Stimulated activated CD4-positive, alpha-beta T cell treated with anti-CD3 and anti-CD28 coated beads, Interleukin-15, amount 100 ng/mL, for 1 hour (primary cell): ENCODE measurements around the gene TRIM9.
"Not testable (repeated sequence)": the region's sequence is repeated elsewhere in the genome, so short reads cannot be mapped to it uniquely, and the experiment has no call there.

Source experiments
- DNase-seq, 2 donors: peaks; one replicate each; pipeline ENCODE4 v3.0.0-alpha.2; 2020; ENCODE audit warnings: low read depth in 1 of 2, low spot score in 1 of 2

The TRIM9 gene

DNA sequence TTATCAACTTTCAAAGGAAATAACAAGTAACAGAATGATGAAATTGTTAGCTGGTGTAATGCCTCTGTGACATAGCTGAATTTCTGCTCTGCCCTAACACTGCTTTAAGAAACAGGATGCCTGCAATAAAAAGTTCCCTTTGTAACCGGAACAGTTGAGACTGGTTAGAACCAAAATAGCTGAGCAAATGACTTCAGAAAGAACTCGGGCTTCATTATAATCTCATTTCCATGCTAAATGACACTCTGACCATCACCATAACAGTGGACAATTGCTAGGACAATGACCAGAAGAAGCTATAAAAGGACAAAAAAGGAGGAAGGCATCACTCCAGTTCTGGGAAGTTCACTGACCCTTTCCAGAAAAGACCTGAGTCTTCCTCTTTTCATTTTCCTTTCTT is 127.1 kb downstream of the TRIM9 start:
- no peak for DNase-seq

DNA sequence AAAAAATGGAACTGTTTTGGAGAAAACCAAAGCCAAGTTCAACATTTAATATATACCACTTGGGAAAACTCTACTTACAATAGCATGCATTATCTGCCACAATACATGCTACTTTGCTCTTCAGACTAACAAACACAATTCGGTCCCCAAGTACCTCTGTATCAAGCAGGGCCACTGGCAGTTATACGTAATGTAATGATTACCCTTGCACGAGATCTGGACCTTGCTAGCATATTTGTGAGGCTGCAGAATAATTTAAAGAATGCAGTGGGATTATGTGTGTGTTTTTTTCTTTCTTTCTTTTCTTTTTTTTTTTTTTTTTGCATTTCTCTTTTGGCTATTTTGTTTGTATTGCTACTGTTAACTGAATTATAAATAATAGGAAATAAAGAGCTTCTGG is 127.8 kb downstream of the TRIM9 start:
- DNase-seq, result no peak

DNA sequence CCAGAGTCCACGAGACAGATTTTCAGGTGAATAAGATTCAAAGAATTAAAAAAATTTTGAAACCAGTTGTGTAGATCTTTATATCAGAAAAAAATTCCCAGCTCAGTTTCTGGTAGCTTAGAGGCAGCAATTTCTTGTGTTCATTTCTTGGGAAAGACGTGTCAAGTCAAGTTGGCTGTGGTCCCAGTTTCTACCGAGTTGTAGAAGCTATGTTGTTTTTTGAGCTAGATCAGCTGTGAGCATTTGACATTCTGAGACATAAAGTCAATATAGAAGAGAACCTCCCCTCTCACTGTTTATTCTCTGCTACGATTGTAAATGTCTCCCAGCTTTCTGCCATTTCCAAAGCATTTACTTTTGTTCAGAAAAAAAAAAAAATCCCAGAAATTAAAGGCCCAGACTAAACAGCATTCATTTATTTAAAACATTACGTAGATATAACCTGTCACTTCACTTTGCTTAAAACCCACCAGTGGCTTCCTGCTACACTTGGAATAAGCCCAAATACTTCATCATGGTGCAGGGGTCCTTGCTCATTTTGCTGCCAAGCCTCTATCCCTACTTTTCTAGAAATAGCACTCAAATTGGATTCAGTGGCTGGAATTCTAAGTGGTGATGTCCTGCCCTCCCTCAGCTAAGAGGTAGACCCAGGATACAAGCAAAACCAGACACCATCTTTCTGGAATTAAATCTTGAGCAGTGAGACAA is 130.1 kb downstream of the TRIM9 start:
- no peak for DNase-seq

DNA sequence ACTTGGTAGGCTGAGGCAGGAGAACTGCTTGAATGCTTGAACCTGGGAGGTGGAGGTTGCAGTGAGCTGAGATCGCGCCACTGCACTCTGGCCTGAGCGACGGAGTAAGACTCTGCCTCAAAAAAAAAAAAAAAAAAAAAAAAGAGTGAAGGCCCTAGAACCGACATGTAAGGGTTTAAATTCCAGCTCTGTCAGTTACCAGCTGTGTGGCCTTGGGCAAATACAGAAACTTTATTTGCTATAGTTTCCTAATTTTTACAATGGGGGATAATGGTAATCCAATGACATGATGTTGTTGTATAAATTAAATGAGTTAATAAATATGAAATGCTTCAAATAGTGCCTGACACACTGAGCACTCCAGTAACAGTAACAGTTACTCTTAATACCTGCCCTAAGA is 131.0 kb downstream of the TRIM9 start:
- no peak for DNase-seq

DNA sequence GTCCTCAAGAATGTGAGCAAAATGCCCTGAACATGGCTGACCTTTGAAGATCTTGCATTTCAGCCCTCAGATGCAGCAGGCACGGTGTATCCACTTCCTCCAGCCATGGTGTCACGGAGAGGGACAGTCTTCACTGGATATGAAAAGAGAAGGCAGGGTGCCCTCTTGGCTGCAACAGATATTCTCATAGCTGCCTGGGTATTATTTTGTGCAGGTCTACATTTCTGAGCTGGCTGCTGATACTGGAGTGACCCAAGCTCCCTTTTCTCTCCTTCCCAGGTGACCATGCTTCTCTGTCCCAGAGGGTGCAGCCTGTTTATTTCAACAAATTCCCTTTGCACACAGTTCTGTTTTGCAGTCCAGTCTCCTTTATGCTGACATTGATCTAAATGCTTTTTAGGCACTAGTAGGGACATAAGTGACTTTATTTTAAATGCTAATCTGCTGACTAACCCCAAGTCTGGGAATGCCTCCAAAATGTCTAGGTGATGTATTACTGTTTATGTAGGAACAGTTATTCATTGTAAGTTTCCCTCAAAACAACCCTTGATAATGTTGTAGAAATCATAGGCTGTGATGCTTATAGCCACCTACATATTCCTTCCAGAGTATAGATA is 133.2 kb downstream of the TRIM9 start:
- DNase-seq, result no peak

DNA sequence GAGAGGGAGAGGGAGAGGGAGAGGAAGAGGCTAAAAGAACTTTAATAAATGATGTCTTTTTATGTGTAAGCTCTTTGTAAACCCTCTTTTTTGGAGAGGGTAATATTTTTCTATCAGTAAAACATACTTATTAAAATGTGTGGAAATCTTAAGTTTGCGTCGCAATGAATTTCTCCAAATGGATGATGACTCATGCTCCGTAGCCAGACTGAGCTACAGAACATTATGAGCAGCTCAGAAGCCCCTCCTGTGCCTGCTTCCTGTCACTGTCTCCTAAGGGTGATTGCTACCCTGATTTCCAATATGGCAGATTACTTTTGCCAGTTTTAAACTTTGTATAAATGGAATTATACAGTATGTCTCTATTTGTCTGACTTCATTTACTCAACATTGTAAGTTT is 137.6 kb downstream of the TRIM9 start:
- no peak for DNase-seq

DNA sequence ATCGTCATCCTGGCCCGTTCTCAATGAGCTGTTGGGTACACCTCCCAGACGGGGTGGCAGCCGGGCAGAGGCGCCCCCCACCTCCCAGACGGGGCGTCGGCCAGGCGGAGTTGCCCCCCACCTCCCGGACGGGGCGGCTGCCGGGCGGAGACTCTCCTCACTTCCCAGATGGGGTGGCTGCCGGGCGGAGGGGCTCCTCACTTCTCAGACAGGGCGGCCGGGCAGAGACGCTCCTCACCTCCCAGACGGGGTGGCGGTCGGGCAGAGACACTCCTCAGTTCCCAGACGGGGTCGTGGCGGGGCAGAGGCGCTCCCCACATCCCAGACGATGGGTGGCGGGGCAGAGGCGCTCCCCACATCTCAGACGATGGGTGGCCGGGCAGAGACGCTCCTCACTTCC is 138.5 kb downstream of the TRIM9 start:
- not testable (repeated sequence) for DNase-seq

DNA sequence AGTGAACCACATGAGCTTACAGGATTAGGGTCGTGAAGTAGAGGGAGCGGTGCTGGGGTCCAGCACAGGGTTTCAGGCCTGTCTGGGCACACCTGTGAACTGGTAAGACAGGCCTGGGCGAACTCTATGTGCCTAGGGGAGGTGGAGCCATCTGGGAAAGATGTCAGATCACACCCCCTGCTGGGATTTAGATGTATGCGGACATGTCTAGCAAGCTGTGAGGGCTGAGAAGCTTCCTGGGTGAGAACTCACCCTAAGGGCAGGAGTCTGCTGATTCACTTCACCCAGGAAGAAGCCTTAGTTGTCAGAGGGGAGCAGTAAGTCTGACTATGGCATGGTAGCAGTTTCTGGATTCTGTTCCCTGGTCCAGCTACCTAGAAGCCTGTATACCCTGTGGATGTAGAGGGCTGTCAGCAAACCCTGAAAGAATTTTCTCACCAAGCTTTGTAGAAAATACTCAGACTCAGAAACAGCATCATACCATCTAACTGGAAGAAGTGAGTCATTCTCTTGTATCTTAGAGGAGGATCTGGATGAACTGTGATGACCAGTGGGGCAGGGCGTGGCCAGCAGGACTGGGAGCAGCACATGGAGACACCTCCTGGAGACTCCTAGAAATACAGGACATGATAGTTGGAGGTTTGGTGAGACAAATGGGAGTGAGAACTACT is 139.4 kb downstream of the TRIM9 start:
- DNase-seq, result no peak

DNA sequence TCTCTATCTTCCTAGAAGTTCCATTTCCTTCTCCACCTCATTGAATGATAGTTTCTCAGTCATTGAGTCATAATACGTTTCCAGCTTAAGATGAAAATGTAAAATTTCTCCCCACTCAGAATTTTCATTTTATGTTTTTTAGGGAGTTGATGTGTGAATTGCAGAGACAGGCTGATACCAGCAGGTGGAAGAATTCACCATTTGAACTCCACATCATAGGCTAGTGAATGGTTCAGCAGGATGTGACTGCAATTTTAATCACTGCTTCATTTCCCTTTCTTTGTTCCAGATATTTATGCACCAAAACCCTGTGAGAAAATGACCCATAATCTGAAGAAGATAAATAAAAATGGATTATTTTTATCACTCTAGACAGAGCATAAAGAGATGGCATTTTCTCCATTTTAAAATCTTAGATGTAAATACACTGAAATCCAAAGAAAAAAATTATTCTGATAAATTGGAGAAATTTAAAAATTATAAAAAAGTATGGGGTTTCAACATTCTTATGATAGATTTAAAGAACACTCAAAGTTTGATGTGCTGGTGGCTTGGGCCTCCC is 140.0 kb downstream of the TRIM9 start:
- DNase-seq, result no peak

DNA sequence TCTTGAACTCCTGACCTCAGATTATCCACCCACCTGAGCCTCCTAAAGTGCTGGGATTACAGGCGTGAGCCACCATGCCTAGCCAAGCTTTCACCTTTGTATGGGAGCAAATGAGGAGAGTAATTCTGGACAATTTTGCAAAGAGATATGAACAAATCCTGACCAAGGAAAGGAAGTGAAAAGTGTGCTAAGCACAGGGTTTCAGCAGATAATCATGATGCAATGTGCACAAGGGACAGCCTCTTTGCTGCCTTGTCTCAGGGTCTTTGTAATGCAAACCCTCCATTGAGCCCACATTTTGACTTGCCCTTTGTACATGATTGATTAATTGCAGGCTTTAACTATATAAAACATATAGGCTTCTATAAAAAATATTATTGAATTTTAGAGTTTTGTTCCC is 141.4 kb downstream of the TRIM9 start:
- DNase-seq, result no peak

DNA sequence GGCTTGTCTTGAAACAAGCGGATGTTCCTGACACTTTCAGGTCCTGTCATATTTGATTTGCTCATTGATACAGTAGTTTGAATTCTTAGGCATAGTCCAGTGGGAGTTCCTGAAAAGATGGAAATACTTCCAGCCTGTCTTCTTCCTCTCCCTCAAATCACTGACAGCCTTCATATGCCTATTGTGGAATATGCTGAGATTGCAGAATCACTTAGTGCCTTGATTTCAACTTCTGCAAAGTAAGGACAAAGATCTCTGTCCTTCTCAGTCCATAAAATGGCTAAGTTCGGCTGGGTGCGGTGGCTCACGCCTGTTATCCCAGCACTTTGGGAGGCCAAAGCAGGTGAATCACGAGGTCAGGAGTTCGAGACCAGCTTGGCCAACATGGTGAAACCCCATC is 143.9 kb downstream of the TRIM9 start:
- no peak for DNase-seq

DNA sequence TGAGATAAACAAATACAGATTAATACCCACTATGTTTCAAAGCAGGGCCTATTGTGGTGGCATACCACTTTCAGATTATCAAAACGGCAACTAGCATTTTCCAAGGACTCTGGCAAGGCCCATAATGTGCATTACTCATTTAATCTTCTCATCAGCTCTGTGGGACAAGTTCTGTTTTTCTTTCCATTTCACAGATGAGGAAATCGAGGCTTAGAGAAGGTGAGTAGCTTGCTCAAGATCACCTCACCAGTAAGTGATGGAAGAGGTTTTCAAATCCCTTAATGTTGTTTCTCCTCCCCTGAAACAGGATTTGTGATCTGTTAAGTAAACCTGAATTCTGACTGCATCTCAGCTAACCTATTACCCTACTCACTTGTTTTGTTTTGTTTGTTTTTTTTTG is 146.7 kb downstream of the TRIM9 start:
- no peak for DNase-seq

DNA sequence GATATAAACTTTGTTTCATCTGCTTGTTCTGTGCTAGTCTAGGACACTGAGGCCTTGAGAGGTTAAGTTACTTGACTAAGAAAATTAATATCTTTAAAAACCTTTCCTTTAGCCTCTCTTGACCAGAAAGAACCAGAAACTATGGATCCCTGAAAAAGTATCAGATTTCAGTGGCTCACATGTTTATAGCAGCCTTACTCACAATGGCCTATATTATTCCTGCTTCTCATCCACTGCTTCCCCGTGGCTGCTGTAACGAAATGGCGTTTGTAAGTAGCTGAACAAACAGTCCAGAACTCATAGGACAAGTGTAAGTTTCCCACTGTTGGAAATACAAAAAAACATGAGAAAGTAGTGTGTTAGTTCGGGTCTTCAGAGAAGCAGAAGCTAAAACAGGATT is 147.5 kb downstream of the TRIM9 start:
- DNase-seq, result no peak

DNA sequence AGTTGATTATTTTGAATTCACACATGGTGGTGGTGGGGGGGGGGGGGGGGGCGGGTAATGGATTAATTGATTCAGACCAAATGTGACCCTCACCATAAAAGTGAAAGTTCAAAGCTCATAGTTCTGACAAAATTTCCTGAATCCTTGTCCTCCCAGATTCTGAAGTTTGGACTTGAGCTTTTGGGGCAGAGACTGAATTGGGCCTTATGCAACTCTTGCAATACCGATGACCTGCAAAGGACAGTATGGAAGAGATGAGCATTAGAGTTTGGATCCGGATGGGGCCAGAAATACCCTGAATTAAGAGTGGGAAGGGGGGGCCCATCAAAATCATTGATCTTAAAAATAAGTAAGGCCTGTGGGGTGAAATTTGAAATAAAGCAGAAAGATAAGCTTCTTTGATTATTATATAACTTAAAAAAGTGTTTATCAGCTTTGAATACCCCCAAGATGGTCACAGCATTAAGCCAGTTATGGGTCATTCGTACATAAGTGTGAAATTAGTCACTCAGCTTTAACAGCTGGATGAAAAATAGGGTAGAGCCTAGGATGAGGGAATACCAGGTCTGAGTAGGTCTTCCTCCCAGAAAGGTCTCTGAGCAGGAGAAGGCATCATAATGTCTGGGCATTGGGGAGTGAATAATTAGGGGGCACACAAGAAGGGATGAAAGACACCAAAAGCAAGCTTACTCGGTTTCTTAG is 148.5 kb downstream of the TRIM9 start:
- DNase-seq, result no peak

DNA sequence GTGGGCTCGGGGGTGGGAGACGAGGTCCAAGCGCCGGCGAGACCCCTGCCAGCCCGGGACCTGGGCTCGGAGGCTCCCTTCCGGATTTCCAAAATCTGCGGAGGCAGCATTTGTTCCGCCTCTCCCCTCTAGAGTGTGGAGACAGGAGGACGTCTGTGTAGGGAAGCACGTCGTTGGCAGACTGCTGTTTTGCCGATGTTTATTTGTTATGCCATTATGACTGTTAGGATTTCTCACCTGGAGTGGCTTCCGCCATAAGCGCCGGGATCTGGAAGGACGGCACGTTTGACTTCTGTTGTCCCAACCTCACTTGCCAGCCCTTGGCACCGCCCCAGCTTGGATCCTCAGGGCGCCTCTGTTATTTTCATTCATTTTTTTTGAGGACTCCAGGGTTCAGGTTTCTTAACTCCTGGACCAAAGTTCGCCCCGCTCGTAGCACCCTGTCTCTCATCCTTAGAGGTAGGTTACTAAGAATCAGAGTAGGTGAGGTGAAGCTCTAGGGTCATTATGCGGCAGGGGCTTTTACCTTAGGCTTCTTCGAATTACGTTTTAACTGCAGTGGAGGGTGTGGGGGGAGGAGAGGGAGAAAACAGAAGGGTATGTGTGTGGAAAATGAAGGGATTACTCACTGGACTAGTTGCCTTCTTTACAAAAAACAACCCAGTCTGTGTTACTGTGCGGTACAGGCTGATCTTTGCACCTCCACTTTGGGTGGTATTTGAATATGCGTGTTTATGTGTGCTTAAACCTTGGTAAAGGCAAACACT is 150.1 kb downstream of the TRIM9 start:
- no peak for DNase-seq

DNA sequence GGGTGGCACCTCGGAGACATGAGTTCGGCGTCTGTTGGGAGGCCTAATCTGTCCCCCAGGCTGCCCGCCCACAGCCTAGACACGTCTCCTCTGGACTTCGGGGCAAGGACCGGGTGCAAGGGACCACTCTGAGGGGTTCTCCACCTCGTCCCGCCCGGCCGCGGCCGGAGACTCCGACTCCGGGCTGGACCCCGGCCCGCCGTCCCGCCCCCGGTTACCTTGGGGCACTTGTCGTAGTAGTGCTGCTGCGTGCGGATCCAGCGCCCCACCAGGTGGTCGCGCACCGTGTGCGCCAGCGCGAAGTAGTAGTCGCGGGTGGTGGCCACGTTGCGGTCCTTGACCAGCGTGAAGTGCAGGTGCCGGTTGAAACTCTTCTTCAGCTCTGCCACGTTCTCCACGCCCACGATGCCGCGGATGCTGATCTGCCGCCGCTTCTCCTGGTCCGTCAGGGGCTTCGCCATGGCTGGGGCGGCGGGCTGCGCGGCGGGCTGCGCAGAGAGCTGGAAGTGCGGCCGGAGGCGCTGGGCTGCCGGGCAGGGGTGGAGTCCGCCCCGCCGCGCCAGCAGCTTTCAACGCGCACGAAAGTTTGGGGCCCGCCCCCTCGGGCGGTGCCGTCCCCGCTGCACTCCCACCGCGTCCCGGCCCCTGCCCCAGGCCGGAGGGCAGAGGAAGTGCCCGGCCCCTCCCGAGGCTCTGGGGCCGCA is 150.8 kb downstream of the TRIM9 start, which contains the start of gene PYGL:
Gene PYGL, minus strand, starts transcription at position 541 of the 704 bp plus-strand sequence. Its CDS starts 80 bp downstream, at position 461.
- peak in 1 of 2 donors; percentile 16 for DNase-seq

DNA sequence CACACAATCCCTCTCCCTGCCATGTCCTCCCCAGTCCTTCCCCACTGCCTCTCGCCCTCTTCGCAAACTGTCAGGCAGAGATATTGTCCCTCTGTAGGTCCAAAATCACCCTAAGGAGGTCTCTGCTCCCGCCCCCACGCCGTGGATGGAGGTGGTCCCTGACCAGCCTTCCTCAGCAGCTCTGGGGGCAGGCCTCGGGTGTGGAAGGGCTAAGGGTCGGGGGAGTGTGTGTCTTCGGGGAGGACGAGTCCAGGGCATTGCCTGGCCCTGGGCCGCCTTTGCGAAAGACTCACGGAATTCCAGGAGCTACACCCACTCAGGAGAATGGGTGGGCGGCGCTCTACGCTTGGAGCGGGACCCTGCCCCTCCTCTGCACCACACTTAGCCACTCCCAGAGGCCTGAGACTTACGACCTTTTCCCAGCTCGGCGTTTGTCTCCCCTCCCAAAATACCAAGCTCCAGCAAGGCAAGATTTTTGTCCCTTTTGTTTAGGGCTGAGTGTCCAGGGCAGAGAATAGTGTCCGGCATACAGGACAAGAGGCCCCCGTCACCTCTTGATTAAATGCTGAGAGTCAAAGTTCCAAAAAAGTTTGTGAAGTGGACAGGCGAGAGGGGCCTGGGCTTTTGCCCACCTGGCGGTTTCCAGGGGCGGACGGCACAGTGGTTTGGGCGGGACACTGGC is 151.5 kb downstream of the TRIM9 start:
- no peak for DNase-seq

DNA sequence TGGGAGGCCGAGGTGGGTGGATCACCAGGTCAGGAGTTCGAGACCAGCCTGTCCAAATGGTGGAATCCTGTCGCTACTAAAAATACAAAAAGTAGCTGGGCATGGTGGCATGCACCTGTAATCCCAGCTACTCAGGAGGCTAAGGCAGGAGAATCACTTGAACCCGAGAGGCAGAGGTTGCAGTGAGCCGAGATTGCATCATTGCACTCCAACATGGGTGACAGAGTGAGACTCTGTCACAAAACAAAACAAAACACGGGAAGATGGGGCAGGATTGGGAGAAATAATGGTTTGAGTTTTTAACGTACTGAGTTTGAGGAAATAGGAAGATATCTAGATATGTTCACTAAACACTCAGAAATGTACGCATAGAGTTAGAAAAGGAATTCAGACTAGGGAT is 153.3 kb downstream of the TRIM9 start:
- not testable (repeated sequence) for DNase-seq

DNA sequence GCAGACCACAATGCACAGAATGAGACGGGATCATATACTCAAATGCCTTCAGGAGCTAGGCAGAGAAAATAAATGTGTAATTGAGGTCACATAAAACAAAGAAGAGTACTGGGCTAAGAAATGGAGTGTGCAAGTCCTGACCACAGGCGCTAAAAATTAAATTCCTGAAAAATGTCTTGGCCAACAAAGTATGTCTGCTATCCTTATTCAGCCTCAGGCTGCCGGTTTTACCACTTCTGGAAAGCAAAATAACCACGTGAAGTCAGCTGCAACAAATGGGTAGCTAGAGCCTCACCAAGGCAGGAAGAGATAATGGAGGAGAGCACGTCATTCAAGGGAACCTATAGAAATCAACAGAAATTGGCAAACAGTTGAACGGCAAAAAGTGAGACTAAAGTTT is 153.8 kb downstream of the TRIM9 start:
- no peak for DNase-seq

DNA sequence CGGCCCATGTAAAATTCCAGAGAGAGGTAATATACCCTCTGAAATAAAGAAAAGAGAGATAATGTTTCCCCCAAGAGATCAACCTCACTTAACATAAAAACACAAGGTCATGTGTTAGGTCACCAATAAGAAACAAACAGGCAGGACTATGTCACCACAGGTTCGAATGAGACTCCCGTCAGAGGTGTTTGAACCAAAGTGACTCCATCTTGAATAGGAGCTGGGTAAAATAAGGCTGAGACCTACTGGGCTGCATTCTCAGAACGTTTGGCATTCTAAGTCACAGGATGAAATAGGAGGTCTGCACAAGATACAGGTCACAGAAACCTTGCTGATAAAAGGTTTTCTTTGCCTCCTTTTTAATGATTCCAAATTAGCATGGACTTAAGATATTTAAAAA is 157.1 kb downstream of the TRIM9 start:
- DNase-seq, result no peak
